DOHH2 (cell line): ENCODE data around the gene TST.

Experiments
- H3F3A ChIP-seq: fragments of 200-600 bp; sonication (generic), shearing (Covaris generic); 2 replicates; pipeline ENCODE4 v1.6.0; 2016; ENCODE audit warnings: antibody characterized with exemption, mild to moderate bottlenecking; ENCODE audit not compliant: control insufficient read depth, insufficient read depth
- H3K27ac ChIP-seq: fragments of 200-600 bp; sonication (generic); 2 replicates; pipeline ENCODE4 v1.5.1; 2014; ENCODE audit warnings: low read depth, mild to moderate bottlenecking, low read length, moderate library complexity
- H3K27me3 ChIP-seq: fragments of 200-600 bp; sonication (generic); 2 replicates; pipeline ENCODE4 v1.6.1; 2014; ENCODE audit warnings: mild to moderate bottlenecking, low read length, mixed read lengths; ENCODE audit not compliant: control insufficient read depth
- H3K36me3 ChIP-seq: fragments of 200-600 bp; sonication (generic); 2 replicates; pipeline ENCODE4 v1.6.1; 2014; ENCODE audit warnings: mild to moderate bottlenecking, low read length, moderate library complexity, mixed read lengths; ENCODE audit not compliant: control insufficient read depth
- H3K4me1 ChIP-seq: fragments of 200-600 bp; sonication (generic); 2 replicates; pipeline ENCODE4 v1.6.1; 2014; ENCODE audit warnings: mild to moderate bottlenecking, low read length, mixed read lengths; ENCODE audit not compliant: control insufficient read depth
- H3K4me2 ChIP-seq: fragments of 200-600 bp; sonication (generic); 2 replicates; pipeline ENCODE4 v1.6.0; 2014; ENCODE audit warnings: mild to moderate bottlenecking, low read length, moderate library complexity
- H3K4me3 ChIP-seq: fragments of 200-600 bp; sonication (generic); 2 replicates; pipeline ENCODE4 v1.5.1; 2014; ENCODE audit warnings: mild to moderate bottlenecking, low read length, mixed read lengths
- H3K79me2 ChIP-seq: fragments of 200-600 bp; sonication (generic); 2 replicates; pipeline ENCODE4 v1.6.1; 2014; ENCODE audit warnings: mild to moderate bottlenecking, low read length, mixed read lengths; ENCODE audit not compliant: control insufficient read depth
- H3K9me2 ChIP-seq: fragments of 200-600 bp; sonication (generic); replicated peaks from 2 replicates; pipeline ENCODE4 v1.6.1; 2014; ENCODE audit warnings: mild to moderate bottlenecking, low read length, mixed read lengths; ENCODE audit not compliant: control insufficient read depth
- H3K9me3 ChIP-seq: fragments of 200-600 bp; sonication (generic); 2 replicates; pipeline ENCODE4 v1.6.1; 2014; ENCODE audit warnings: antibody characterized with exemption, low read length, mixed read lengths; ENCODE audit not compliant: control insufficient read depth, insufficient read depth
- H4K20me1 ChIP-seq: fragments of 200-600 bp; sonication (generic); 2 replicates; pipeline ENCODE4 v1.6.0; 2014; ENCODE audit warnings: low read depth, mild to moderate bottlenecking, antibody characterized with exemption, low read length, moderate library complexity; ENCODE audit not compliant: control insufficient read depth, insufficient read depth
- EZH2phosphoT487 ChIP-seq: fragments of 200-600 bp; sonication (generic); IDR thresholded peaks from 2 replicates; pipeline ENCODE4 v1.6.1; 2017; ENCODE audit warnings: borderline replicate concordance, mild to moderate bottlenecking, antibody characterized with exemption, low read length, moderate library complexity, mixed read lengths
- TF ChIP-seq, protein P1 (sequence below): fragments of 200-600 bp; sonication (generic); IDR thresholded peaks from one replicate; pipeline ENCODE4 v1.5.1; 2014; ENCODE audit warnings: antibody characterized with exemption, mild to moderate bottlenecking, low read depth, low read length; ENCODE audit not compliant: poor library complexity, severe bottlenecking

Gene TST

DNA sequence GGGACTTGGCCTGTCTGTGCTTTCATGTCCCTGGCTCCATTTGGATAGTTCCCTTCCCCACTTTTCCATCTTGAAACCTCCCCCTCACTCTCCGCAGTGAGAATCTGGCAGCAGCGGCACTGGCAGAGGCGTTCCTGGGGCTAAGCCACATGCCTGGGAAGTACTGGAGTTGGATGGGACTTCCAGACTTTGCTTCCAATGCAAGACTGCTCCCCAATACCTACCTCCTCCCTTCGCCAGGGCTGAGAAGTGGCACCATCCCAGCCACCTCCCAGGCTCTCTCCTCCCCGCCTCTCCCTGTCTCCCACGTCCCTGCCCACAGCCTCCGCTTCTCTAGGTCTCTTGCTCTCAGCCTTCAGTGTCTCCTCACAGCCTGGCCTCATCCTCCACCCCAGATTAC is 16.6 kb downstream of the TST start:
- TF ChIP-seq, protein P1, sequence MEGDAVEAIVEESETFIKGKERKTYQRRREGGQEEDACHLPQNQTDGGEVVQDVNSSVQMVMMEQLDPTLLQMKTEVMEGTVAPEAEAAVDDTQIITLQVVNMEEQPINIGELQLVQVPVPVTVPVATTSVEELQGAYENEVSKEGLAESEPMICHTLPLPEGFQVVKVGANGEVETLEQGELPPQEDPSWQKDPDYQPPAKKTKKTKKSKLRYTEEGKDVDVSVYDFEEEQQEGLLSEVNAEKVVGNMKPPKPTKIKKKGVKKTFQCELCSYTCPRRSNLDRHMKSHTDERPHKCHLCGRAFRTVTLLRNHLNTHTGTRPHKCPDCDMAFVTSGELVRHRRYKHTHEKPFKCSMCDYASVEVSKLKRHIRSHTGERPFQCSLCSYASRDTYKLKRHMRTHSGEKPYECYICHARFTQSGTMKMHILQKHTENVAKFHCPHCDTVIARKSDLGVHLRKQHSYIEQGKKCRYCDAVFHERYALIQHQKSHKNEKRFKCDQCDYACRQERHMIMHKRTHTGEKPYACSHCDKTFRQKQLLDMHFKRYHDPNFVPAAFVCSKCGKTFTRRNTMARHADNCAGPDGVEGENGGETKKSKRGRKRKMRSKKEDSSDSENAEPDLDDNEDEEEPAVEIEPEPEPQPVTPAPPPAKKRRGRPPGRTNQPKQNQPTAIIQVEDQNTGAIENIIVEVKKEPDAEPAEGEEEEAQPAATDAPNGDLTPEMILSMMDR, result no peak
- no peak for TF ChIP-seq EZH2phosphoT487
- no peaks in the 10 kb centered on the region for H4K20me1 ChIP-seq
- no peaks in the 10 kb centered on the region for H3K4me1 ChIP-seq
- H3K4me2 ChIP-seq, result no peak overlapping the region
- no peak overlapping the region for H3K27ac ChIP-seq
- no peak overlapping the region for H3K4me3 ChIP-seq
- no peaks in the 10 kb centered on the region for H3F3A ChIP-seq
- H3K9me3 ChIP-seq, result no peaks in the 10 kb centered on the region
- no peaks in the 10 kb centered on the region for H3K9me2 ChIP-seq
- no peaks in the 10 kb centered on the region for H3K36me3 ChIP-seq
- H3K27me3 ChIP-seq, result peaks cover 50% of the 10 kb centered on the region
- no peaks in the 10 kb centered on the region for H3K79me2 ChIP-seq

DNA sequence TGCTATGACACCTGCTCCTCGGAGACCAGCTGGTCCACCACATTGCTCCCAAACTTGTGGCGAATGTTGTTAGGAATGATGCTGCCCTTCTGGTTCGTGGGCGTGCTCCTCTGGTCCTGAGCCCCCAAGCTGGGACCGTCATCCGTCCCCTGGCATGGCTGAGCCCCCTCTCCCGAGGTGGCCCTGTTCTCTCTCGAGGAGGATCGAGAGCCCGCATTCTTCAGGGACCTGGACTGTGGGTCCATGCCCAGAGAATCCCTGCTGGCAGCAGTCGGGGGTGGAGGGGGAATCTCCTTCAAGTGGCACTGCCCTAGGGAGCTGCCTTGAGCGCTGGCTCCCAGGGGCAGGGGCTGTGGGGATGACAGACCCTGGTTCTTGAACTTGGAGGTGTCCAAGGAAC is 17.4 kb downstream of the TST start:
- no peak overlapping the region for H3K4me3 ChIP-seq
- no peaks in the 10 kb centered on the region for H3K79me2 ChIP-seq
- no peaks in the 10 kb centered on the region for H3K36me3 ChIP-seq
- H3K9me2 ChIP-seq, result no peaks in the 10 kb centered on the region
- no peak overlapping the region for H3K27ac ChIP-seq
- no peaks in the 10 kb centered on the region for H4K20me1 ChIP-seq
- no peaks in the 10 kb centered on the region for H3K4me1 ChIP-seq
- no peaks in the 10 kb centered on the region for H3F3A ChIP-seq
- no peaks in the 10 kb centered on the region for H3K9me3 ChIP-seq
- H3K27me3 ChIP-seq, result peaks cover 46% of the 10 kb centered on the region
- no peak for TF ChIP-seq EZH2phosphoT487
- TF ChIP-seq, protein P1, result no peak
- H3K4me2 ChIP-seq, result no peak overlapping the region

DNA sequence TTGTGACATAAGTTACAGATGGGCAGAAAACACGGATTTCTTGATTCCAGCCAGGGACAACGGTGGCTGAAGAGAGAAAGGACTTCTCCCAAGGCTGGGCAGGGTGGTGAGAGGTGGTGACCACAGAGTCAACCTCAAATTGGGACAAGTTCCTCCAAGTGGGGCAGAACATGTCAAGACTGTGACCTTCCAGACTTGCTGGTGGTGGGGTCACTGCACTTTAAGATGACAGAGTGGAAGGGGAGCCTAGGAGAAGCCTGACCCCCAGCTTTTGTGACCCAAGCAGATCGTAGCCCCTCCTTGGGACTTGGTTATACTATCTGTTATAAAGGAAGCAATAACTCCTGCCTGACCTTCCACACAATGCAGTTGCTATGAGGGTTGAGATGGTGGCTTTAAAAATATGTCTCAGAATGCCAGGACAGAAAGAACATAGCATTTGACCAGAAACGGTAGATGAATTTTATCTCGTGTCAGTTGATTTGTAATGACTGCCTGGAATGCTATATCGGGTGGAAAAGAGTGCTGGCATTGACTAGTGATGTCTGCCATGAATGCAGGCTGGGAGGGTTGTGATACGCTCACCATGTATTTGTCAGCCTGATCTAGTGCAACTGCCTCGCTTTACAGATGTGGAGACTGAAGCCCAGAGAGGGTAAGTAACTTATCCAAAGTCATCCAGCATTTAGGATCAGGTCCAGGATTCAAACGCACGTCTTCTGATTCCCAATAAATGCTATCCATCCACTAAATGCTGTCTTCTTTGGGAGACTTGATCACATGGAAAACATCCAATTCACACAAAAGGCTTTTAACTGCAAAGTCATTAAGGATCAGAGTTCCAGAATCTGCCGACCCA is 18.3 kb downstream of the TST start:
- Histone ChIP-seq H3K9me2 (no peaks in the 10 kb centered on the region), H3K4me2 (no peak overlapping the region), H3K79me2 (no peaks in the 10 kb centered on the region), H3F3A (no peaks in the 10 kb centered on the region), H3K27ac (no peak overlapping the region), H4K20me1 (no peaks in the 10 kb centered on the region), H3K9me3 (no peaks in the 10 kb centered on the region), H3K36me3 (no peaks in the 10 kb centered on the region), H3K4me1 (no peaks in the 10 kb centered on the region), H3K4me3 (no peak overlapping the region), H3K27me3 (peaks cover 40% of the 10 kb centered on the region)
- TF ChIP-seq, protein P1, result no peak
- TF ChIP-seq EZH2phosphoT487, result no peak
